ENCODE measurements around the gene LAMTOR5.

The LAMTOR5 gene

DNA sequence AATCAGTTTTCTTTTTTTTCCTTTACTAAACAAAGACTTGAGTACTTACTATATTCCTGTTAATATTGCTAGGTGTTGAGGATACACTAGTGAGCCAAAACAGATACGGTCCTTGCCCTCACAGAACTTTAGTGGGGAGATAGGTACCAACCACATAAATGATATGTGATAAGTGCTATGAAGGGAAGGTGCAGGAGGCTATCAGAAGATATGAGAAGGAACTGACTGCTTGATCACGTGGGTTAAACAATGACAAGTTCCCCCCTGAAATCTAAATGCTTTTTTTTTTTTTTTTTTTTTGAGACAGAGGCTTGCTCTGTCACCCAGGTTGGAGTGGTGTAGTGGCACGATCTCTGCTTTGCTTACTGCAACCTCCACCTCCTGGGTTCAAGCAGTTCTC is 43.3 kb downstream of the LAMTOR5 start:
- Histone ChIP-seq H3K36me3 (replicated peaks; ENCODE audit: low read depth, low read length) (peaks cover 8% of the 10 kb centered on the region), H2AFZ (ENCODE audit: low read depth, low read length) (no peak overlapping the region), H3K4me1 (ENCODE audit: low read length) (no peaks in the 10 kb centered on the region), H3K9me3 (ENCODE audit: insufficient read depth, low read length) (no peaks in the 10 kb centered on the region), H3K79me2 (ENCODE audit: low read length) (peaks cover 46% of the 10 kb centered on the region), H3K4me2 (ENCODE audit: low read length) (no peak overlapping the region), H3K27me3 (ENCODE audit: low read depth, low read length) (no peaks in the 10 kb centered on the region), H3K9ac (ENCODE audit: low read length) (no peak overlapping the region), H3K27ac (ENCODE audit: low read length) (no peak overlapping the region), H4K20me1 (ENCODE audit: insufficient read depth, low read length) (no peaks in the 10 kb centered on the region; the same call in 1 of the 2 replicates), H3K4me3 (ENCODE audit: low read length) (no peak overlapping the region)
- TF ChIP-seq EZH2phosphoT487 (IDR thresholded peaks at IDR 0.05; ENCODE audit: low read depth) (no peak), CTCF (IDR thresholded peaks at IDR 0.05; ENCODE audit: low read depth, low read length) (no peak)

- H3K36me3 ChIP-seq (replicated peaks; ENCODE audit: low read depth, low read length): peaks cover 12% of the 10 kb centered on the region
- no peaks in the 10 kb centered on the region for H3K9me3 ChIP-seq (ENCODE audit: insufficient read depth, low read length)
- TF ChIP-seq EZH2phosphoT487 (IDR thresholded peaks at IDR 0.05; ENCODE audit: low read depth) (no peak), CTCF (IDR thresholded peaks at IDR 0.05; ENCODE audit: low read depth, low read length) (no peak)
- H3K79me2 ChIP-seq (ENCODE audit: low read length): peaks cover 63% of the 10 kb centered on the region
- no peak overlapping the region for H3K27ac ChIP-seq (ENCODE audit: low read length)
- H3K9ac ChIP-seq (ENCODE audit: low read length): no peak overlapping the region
- no peaks in the 10 kb centered on the region; the same call in 1 of the 2 replicates for H4K20me1 ChIP-seq (ENCODE audit: insufficient read depth, low read length)
- H3K27me3 ChIP-seq (ENCODE audit: low read depth, low read length): no peaks in the 10 kb centered on the region
- no peaks in the 10 kb centered on the region for H3K4me1 ChIP-seq (ENCODE audit: low read length)
- no peak overlapping the region for H2AFZ ChIP-seq (ENCODE audit: low read depth, low read length)
- no peak overlapping the region for H3K4me3 ChIP-seq (ENCODE audit: low read length)
- no peak overlapping the region for H3K4me2 ChIP-seq (ENCODE audit: low read length)
Observed at GRCh38 chr1:110361856-110362255, 45.6 kb downstream of the LAMTOR5 start.

- Histone ChIP-seq H3K4me2 (ENCODE audit: low read length) (no peak overlapping the region), H3K9ac (ENCODE audit: low read length) (no peak overlapping the region), H3K27ac (ENCODE audit: low read length) (no peak overlapping the region), H2AFZ (ENCODE audit: low read depth, low read length) (no peak overlapping the region), H3K4me1 (ENCODE audit: low read length) (no peaks in the 10 kb centered on the region), H3K4me3 (ENCODE audit: low read length) (no peak overlapping the region), H3K27me3 (ENCODE audit: low read depth, low read length) (no peaks in the 10 kb centered on the region), H3K79me2 (ENCODE audit: low read length) (peaks cover 70% of the 10 kb centered on the region), H4K20me1 (ENCODE audit: insufficient read depth, low read length) (peaks cover under 1% of the 10 kb centered on the region; the same call in 1 of the 2 replicates), H3K36me3 (replicated peaks; ENCODE audit: low read depth, low read length) (peaks cover 21% of the 10 kb centered on the region), H3K9me3 (ENCODE audit: insufficient read depth, low read length) (no peaks in the 10 kb centered on the region)
- TF ChIP-seq EZH2phosphoT487 (IDR thresholded peaks at IDR 0.05; ENCODE audit: low read depth) (no peak), CTCF (IDR thresholded peaks at IDR 0.05; ENCODE audit: low read depth, low read length) (no peak)
Observed at GRCh38 chr1:110360431-110360830, 47.1 kb downstream of the LAMTOR5 start.

- H3K4me2 ChIP-seq (ENCODE audit: low read length): no peak overlapping the region
- no peak overlapping the region for H3K27ac ChIP-seq (ENCODE audit: low read length)
- no peak for TF ChIP-seq EZH2phosphoT487 (IDR thresholded peaks at IDR 0.05; ENCODE audit: low read depth)
- no peak for TF ChIP-seq CTCF (IDR thresholded peaks at IDR 0.05; ENCODE audit: low read depth, low read length)
- H3K4me3 ChIP-seq (ENCODE audit: low read length): no peak overlapping the region
- peaks cover 96% of the 10 kb centered on the region for H3K79me2 ChIP-seq (ENCODE audit: low read length)
- H4K20me1 ChIP-seq (ENCODE audit: insufficient read depth, low read length): peaks cover 11% of the 10 kb centered on the region
- no peak overlapping the region for H3K9ac ChIP-seq (ENCODE audit: low read length)
- H3K36me3 ChIP-seq (replicated peaks; ENCODE audit: low read depth, low read length): peaks cover 22% of the 10 kb centered on the region
- H2AFZ ChIP-seq (ENCODE audit: low read depth, low read length): no peak overlapping the region
- H3K27me3 ChIP-seq (ENCODE audit: low read depth, low read length): no peaks in the 10 kb centered on the region
- H3K9me3 ChIP-seq (ENCODE audit: insufficient read depth, low read length): no peaks in the 10 kb centered on the region
- H3K4me1 ChIP-seq (ENCODE audit: low read length): no peaks in the 10 kb centered on the region
Observed at GRCh38 chr1:110356379-110356778, 51.1 kb downstream of the LAMTOR5 start.
